SJCRH30 (cell line): ENCODE data around the gene CTDP1. TPM values are rescaled to one million over a fixed set of nuclear protein-coding genes. Genes with fewer than 3 reads are reported as not detected.
A peak's percentile ranks its signal among the peaks of the same experiment; 100 is the strongest.

ENCODE experiments used
- DNase-seq, 2 experiments: peaks; one replicate each; pipeline ENCODE4 v3.0.0-alpha.2; 2015 to 2020
- H3K27ac ChIP-seq: fragments of 250-450 bp; sonication (Bioruptor Pico); 2 replicates; pipeline ENCODE4 v1.5.1; 2020; ENCODE audit warnings: mild to moderate bottlenecking, moderate library complexity
- H3K27me3 ChIP-seq: fragments of 250-450 bp; sonication (Bioruptor Pico); 2 replicates; pipeline ENCODE4 v1.5.1; 2020; ENCODE audit warnings: mild to moderate bottlenecking, moderate library complexity
- H3K36me3 ChIP-seq: fragments of 250-450 bp; sonication (Bioruptor Pico); 2 replicates; pipeline ENCODE4 v1.5.1; 2020; ENCODE audit warnings: mild to moderate bottlenecking, moderate library complexity
- H3K4me1 ChIP-seq: fragments of 250-450 bp; sonication (Bioruptor Pico); 2 replicates; pipeline ENCODE4 v1.5.1; 2020; ENCODE audit warnings: mild to moderate bottlenecking, moderate library complexity
- H3K4me3 ChIP-seq: fragments of 250-450 bp; sonication (Bioruptor Pico); 2 replicates; pipeline ENCODE4 v1.5.1; 2020; ENCODE audit warnings: mild to moderate bottlenecking, moderate library complexity
- H3K9me3 ChIP-seq: fragments of 250-450 bp; sonication (Bioruptor Pico); replicated peaks from 2 replicates; pipeline ENCODE4 v1.5.1; 2020; ENCODE audit warnings: mild to moderate bottlenecking, moderate library complexity
- total RNA-seq: library from RNA; depleted of rRNA; stranded (reverse); fragments of >200 nt; shearing (Covaris generic); gene quantifications from 2 replicates; pipeline ENCODE4 v1.2.3, GENCODE V29; 2014

Gene CTDP1
- total RNA-seq, 1 experiment from 2014 or later, result 8.8 TPM

GRCh38 chr18:79792096-79792987, 112.7 kb downstream of the CTDP1 start:
- Histone ChIP-seq H3K27me3 (no peaks in the 10 kb centered on the region), H3K4me3 (peak overlapping the region; percentile 24), H3K9me3 (no peaks in the 10 kb centered on the region), H3K4me1 (peaks cover 8% of the 10 kb centered on the region; the same call in 1 of the 2 replicates), H3K27ac (peak overlapping the region; percentile 57), H3K36me3 (no peaks in the 10 kb centered on the region)
- DNase-seq, result no peak

GRCh38 chr18:79792988-79793355, 113.4 kb downstream of the CTDP1 start:
- Histone ChIP-seq H3K9me3 (no peaks in the 10 kb centered on the region), H3K4me3 (no peak overlapping the region), H3K27me3 (no peaks in the 10 kb centered on the region), H3K27ac (no peak overlapping the region), H3K36me3 (no peaks in the 10 kb centered on the region), H3K4me1 (peaks cover 8% of the 10 kb centered on the region; the same call in 1 of the 2 replicates)
- DNase-seq, result no peak

- Histone ChIP-seq H3K4me1 (peaks cover 8% of the 10 kb centered on the region; the same call in 1 of the 2 replicates), H3K36me3 (no peaks in the 10 kb centered on the region), H3K27ac (no peak overlapping the region), H3K27me3 (no peaks in the 10 kb centered on the region), H3K9me3 (no peaks in the 10 kb centered on the region), H3K4me3 (no peak overlapping the region)
- DNase-seq, result no peak
Observed at GRCh38 chr18:79794846-79795245, 115.2 kb downstream of the CTDP1 start.

DNA sequence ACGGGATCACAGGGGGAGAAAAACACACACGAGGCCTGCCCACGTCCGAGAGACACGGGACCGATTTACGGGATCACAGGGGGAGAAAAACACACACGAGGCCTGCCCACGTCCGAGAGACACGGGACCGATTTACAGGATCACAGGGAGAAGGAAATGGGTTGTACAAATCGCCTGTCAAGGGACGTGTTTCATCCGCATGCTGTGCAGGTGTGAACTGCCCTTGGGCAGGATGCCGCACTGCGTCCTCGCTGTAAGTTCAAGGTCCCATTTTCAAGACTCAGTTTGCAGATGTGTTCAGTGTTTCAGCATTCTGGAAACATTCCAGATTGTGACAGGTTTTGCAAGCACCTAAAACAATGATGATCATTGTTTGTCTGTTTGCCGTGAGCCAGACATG, 115.8 kb downstream of the CTDP1 start:
- Histone ChIP-seq H3K27me3 (no peaks in the 10 kb centered on the region), H3K4me1 (peaks cover 8% of the 10 kb centered on the region; the same call in 1 of the 2 replicates), H3K9me3 (no peaks in the 10 kb centered on the region), H3K36me3 (no peaks in the 10 kb centered on the region), H3K4me3 (no peak overlapping the region), H3K27ac (no peak overlapping the region)
- DNase-seq, result no peak

DNA sequence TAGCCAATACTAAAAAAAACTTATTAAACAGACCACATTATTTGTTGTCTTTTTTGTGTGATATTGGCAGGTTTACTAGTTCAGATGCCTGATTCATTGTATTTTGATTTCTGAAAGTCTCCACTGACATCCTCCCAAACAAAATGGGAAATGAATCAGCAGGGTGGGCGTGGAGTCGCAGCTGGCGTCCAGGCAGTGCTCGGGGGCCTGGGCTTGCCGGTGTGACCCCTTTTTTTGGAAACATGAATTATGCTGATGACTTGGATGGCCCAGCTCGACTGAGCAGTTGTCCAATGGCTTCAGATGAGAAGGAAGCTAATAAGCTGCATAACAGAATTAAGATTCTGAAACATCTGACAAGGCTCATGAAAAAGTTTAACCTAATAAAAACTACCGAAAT, 116.4 kb downstream of the CTDP1 start:
- no peaks in the 10 kb centered on the region for H3K36me3 ChIP-seq
- H3K27ac ChIP-seq, result no peak overlapping the region
- H3K27me3 ChIP-seq, result no peaks in the 10 kb centered on the region
- no peaks in the 10 kb centered on the region for H3K9me3 ChIP-seq
- H3K4me3 ChIP-seq, result no peak overlapping the region
- H3K4me1 ChIP-seq, result peaks cover 6% of the 10 kb centered on the region; the same call in 1 of the 2 replicates
- DNase-seq, result no peak

- H3K4me3 ChIP-seq, result no peak overlapping the region
- no peaks in the 10 kb centered on the region for H3K27me3 ChIP-seq
- no peaks in the 10 kb centered on the region for H3K9me3 ChIP-seq
- no peak overlapping the region for H3K27ac ChIP-seq
- no peak for DNase-seq
- H3K4me1 ChIP-seq, result peaks cover 2% of the 10 kb centered on the region; the same call in 1 of the 2 replicates
- no peaks in the 10 kb centered on the region for H3K36me3 ChIP-seq
Observed at GRCh38 chr18:79796531-79797405, 117.2 kb downstream of the CTDP1 start.

- no peaks in the 10 kb centered on the region for H3K27me3 ChIP-seq
Observed at GRCh38 chr18:79797518-79798345, 118.1 kb downstream of the CTDP1 start, which contains the start of gene KCNG2. TSS of gene KCNG2 (plus strand) at chr18:79797938. CDS start at chr18:79863668, 65,730 bp downstream.

DNA sequence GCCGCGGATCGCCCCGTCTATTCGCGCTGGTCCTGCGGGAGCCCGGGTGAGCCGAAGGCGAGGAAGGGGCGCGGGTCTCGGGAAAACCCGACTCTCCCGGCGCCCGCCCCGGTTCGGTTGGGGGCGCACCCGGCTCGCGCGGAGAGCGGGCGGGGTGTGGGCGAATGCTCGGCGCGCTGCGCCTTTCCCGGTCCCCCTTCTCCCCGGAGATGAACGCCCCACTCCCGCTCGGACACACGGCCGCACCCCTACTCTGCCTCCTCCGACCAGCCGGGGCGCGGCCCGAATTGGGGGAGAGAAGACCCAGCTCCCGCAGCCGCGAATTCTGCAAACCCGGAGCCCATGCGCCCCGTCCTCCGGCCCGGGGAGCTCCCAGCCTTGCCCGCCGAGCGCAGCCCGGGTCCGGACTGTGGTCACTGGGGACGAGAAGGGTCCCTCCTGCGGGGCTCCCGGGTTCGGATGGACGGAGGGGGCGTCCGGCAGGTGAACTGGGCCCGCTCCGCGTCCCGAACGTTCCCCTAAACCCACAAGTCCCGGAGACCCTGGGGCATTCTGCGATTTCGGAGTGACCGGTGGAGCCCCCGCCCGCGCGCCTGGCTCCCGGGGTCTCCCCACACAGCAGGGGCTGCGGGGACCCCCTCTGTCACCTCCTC, 118.9 kb downstream of the CTDP1 start:
- Histone ChIP-seq H3K27me3 (no peaks in the 10 kb centered on the region), H3K27ac (no peak overlapping the region), H3K36me3 (no peaks in the 10 kb centered on the region), H3K9me3 (no peaks in the 10 kb centered on the region), H3K4me1 (no peaks in the 10 kb centered on the region), H3K4me3 (no peak overlapping the region)
- DNase-seq, result no peak

More at GRCh38 chr18:79797518-79798345, 118.1 kb downstream of the CTDP1 start, which contains the start of gene KCNG2:
- no peak for DNase-seq
- H3K36me3 ChIP-seq, result no peaks in the 10 kb centered on the region
- no peak within 1 kb of the TSS for H3K4me3 ChIP-seq
- H3K4me1 ChIP-seq, result no peaks in the 10 kb centered on the region
- no peak within 1 kb of the TSS for H3K27ac ChIP-seq
- H3K9me3 ChIP-seq, result no peaks in the 10 kb centered on the region

- no peaks in the 10 kb centered on the region for H3K27me3 ChIP-seq
- no peak overlapping the region for H3K4me3 ChIP-seq
- no peaks in the 10 kb centered on the region for H3K9me3 ChIP-seq
- no peaks in the 10 kb centered on the region for H3K4me1 ChIP-seq
- no peak for DNase-seq
- no peak overlapping the region for H3K27ac ChIP-seq
- no peaks in the 10 kb centered on the region for H3K36me3 ChIP-seq
Observed at GRCh38 chr18:79798999-79799370, 119.4 kb downstream of the CTDP1 start.

- Histone ChIP-seq H3K4me1 (no peaks in the 10 kb centered on the region), H3K4me3 (no peak overlapping the region), H3K9me3 (no peaks in the 10 kb centered on the region), H3K27ac (no peak overlapping the region), H3K27me3 (no peaks in the 10 kb centered on the region), H3K36me3 (no peaks in the 10 kb centered on the region)
- no peak for DNase-seq
Observed at GRCh38 chr18:79799619-79800370, 120.2 kb downstream of the CTDP1 start.

DNA sequence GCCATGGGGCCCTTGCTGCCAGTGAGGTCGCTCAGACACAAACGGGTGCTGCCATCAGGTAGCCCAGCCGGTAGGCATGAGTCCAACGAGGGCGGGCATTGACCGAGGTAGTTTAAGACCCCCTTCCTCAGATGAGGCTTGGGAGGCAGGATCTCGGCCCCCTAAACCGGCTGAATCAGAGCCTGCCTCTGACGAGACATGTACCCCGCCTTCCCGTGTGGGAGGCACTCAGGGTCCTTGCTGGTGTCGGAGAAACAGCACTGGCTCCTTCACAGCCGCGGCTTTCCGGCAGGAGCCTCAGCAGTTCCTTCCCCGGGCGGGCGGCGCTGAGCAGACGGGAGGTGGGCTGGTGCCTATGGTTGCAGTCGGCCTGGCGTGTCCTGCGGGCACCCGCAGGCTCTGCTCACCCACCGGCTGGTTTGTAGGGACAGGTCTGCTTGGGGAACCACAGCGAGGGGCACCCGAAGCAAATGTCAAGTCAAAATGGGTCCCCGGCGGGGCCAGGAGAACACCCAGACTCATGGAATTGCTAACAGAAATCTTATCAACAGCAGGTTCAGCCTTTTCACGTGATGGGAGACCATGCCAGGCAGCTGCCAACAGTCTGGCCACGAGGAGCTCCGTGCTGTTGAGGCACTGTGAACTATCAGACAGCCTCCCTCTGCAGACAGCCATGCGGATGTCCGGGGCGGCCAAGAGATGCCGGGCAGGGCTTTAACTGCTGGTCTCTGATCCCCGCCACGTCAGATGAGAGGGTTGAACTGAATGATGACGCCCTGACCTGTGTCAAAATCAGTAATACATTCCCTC, 121.0 kb downstream of the CTDP1 start:
- DNase-seq, result no peak
- Histone ChIP-seq H3K4me3 (no peak overlapping the region), H3K4me1 (no peaks in the 10 kb centered on the region), H3K27me3 (no peaks in the 10 kb centered on the region), H3K27ac (no peak overlapping the region), H3K36me3 (no peaks in the 10 kb centered on the region), H3K9me3 (no peaks in the 10 kb centered on the region)

GRCh38 chr18:79801217-79801616, 121.6 kb downstream of the CTDP1 start:
- H3K9me3 ChIP-seq, result no peaks in the 10 kb centered on the region
- no peak for DNase-seq
- no peak overlapping the region for H3K27ac ChIP-seq
- no peaks in the 10 kb centered on the region for H3K36me3 ChIP-seq
- H3K4me3 ChIP-seq, result no peak overlapping the region
- H3K4me1 ChIP-seq, result no peaks in the 10 kb centered on the region
- H3K27me3 ChIP-seq, result no peaks in the 10 kb centered on the region

DNA sequence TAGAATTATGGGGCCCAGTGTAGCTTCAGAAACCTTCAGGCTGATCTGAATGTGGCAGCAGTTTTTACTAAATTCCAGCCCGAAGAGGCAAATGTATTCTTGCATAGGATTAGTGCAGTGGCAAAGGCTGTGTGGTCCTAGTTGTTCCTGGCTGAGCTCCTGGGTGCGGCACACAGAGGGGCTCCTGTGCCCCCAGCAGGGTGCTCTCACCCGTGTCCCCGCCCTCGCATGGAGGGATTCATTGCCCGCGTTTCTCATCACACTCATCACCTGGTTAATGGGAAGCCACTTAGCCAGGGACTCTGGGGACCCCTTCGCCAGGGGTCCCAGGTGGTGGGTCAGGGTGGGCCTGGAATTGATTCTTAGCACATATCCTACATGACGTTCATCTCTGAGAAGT, 122.0 kb downstream of the CTDP1 start:
- DNase-seq, result no peak
- no peaks in the 10 kb centered on the region for H3K9me3 ChIP-seq
- H3K36me3 ChIP-seq, result no peaks in the 10 kb centered on the region
- H3K4me1 ChIP-seq, result no peaks in the 10 kb centered on the region
- H3K4me3 ChIP-seq, result no peak overlapping the region
- H3K27me3 ChIP-seq, result no peaks in the 10 kb centered on the region
- H3K27ac ChIP-seq, result no peak overlapping the region
